ENCODE data around the gene AGK.
A peak's percentile ranks its signal among the peaks of the same experiment; 100 is the strongest.

Gene AGK, protein sequence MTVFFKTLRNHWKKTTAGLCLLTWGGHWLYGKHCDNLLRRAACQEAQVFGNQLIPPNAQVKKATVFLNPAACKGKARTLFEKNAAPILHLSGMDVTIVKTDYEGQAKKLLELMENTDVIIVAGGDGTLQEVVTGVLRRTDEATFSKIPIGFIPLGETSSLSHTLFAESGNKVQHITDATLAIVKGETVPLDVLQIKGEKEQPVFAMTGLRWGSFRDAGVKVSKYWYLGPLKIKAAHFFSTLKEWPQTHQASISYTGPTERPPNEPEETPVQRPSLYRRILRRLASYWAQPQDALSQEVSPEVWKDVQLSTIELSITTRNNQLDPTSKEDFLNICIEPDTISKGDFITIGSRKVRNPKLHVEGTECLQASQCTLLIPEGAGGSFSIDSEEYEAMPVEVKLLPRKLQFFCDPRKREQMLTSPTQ
- long read RNA-seq, transcript AGK-201 (16 exons, 3,849 nt), result major isoform, 36 of 104 reads
- long read RNA-seq, partial matches to known transcripts, result 50 of 104 reads
- long read RNA-seq, other reads (novel, unspliced or antisense), result 15 of 104 reads

DNA sequence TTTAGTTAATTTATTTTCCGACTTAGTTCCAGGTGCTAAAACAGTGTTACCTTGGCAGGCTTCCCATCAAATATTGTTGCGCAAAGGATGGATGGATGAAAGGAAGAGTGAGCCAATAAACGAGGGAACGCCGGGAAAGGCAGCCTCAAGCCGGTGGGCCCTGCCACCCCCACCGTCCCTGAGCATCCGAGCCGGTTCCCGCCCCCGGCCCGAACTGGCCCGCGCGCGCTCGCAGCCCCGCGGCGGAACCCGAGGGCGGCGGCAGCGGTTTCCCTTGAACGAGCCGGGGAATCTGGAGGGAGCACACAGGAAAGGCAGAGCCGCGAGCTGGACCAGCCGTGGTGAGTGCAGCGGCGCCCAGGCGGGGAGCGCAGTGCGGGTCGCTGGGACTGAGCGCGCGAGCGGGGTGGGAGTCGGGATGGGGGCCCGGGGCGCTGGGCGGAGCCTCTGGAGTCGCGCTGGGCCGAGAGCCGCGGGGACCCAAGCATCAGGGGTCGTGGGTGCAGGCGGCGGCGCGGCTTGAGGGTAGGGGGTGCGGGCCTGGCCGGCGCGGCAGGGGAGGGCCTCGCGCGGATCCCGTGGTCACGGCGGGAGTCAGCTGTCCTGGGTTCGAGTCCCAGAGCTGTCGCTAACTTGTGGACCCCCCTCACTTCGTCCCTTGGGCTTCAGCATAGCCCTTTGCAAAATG lies at the start of gene AGK:
TSS of gene AGK (plus strand) at position 317 of the 688 bp plus-strand sequence. CDS start 4,057 bp downstream, outside the sequence.
- no peaks in the 10 kb centered on the region for H3K27me3 ChIP-seq (ENCODE audit: insufficient read depth, poor library complexity, severe bottlenecking)
- DNase-seq (ENCODE audit: low read depth in 1 of 2, low spot score in 1 of 2), result peak; percentile 50 to 67
- H3K4me3 ChIP-seq (replicated peaks; ENCODE audit: insufficient read depth, low read length), result peak within 1 kb of the TSS; percentile 90
- peak; percentile 9; the same call in 1 of the 2 replicates for TF ChIP-seq SPI1 (IDR thresholded peaks at IDR 0.05; ENCODE audit: borderline replicate concordance, low read depth)
- TF ChIP-seq, protein P1, sequence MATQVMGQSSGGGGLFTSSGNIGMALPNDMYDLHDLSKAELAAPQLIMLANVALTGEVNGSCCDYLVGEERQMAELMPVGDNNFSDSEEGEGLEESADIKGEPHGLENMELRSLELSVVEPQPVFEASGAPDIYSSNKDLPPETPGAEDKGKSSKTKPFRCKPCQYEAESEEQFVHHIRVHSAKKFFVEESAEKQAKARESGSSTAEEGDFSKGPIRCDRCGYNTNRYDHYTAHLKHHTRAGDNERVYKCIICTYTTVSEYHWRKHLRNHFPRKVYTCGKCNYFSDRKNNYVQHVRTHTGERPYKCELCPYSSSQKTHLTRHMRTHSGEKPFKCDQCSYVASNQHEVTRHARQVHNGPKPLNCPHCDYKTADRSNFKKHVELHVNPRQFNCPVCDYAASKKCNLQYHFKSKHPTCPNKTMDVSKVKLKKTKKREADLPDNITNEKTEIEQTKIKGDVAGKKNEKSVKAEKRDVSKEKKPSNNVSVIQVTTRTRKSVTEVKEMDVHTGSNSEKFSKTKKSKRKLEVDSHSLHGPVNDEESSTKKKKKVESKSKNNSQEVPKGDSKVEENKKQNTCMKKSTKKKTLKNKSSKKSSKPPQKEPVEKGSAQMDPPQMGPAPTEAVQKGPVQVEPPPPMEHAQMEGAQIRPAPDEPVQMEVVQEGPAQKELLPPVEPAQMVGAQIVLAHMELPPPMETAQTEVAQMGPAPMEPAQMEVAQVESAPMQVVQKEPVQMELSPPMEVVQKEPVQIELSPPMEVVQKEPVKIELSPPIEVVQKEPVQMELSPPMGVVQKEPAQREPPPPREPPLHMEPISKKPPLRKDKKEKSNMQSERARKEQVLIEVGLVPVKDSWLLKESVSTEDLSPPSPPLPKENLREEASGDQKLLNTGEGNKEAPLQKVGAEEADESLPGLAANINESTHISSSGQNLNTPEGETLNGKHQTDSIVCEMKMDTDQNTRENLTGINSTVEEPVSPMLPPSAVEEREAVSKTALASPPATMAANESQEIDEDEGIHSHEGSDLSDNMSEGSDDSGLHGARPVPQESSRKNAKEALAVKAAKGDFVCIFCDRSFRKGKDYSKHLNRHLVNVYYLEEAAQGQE (IDR thresholded peaks at IDR 0.05; ENCODE audit: insufficient replicate concordance, low read depth), result peak; percentile 76
- peak; percentile 93 for TF ChIP-seq GABPA (IDR thresholded peaks at IDR 0.05; ENCODE audit: low read depth)
- TF ChIP-seq POLR2AphosphoS5 (IDR thresholded peaks at IDR 0.05; ENCODE audit: low read depth), result peak; percentile 92
- TF ChIP-seq, protein P2, sequence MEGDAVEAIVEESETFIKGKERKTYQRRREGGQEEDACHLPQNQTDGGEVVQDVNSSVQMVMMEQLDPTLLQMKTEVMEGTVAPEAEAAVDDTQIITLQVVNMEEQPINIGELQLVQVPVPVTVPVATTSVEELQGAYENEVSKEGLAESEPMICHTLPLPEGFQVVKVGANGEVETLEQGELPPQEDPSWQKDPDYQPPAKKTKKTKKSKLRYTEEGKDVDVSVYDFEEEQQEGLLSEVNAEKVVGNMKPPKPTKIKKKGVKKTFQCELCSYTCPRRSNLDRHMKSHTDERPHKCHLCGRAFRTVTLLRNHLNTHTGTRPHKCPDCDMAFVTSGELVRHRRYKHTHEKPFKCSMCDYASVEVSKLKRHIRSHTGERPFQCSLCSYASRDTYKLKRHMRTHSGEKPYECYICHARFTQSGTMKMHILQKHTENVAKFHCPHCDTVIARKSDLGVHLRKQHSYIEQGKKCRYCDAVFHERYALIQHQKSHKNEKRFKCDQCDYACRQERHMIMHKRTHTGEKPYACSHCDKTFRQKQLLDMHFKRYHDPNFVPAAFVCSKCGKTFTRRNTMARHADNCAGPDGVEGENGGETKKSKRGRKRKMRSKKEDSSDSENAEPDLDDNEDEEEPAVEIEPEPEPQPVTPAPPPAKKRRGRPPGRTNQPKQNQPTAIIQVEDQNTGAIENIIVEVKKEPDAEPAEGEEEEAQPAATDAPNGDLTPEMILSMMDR (IDR thresholded peaks at IDR 0.05; ENCODE audit: insufficient read depth, low read length), result no peak
- peak within 1 kb of the TSS; percentile 51 for H3K27ac ChIP-seq (replicated peaks)

DNA sequence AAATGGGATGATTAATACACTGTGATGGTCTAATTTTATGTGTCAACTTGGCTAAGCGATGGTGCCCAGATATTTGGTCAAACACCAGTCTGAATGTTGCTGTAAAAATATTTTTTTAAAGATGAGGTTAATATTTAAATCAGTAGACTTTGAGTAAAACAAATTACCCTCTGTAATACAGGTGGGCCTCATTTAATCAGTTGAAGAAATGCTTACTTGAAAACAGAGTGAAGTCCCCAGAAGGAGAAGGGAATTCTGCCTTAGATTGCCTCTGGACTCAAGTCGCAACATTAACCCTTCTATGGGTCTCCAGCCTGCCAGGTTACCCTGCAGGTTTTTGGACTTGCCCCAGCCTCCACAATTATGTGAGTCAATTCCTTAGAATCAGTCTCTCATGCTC lies 49.8 kb upstream of the AGK start:
- Histone ChIP-seq H3K27me3 (ENCODE audit: insufficient read depth, poor library complexity, severe bottlenecking) (peaks cover 11% of the 10 kb centered on the region), H3K27ac (replicated peaks) (no peak overlapping the region), H3K4me3 (replicated peaks; ENCODE audit: insufficient read depth, low read length) (no peak overlapping the region)
- TF ChIP-seq SPI1 (IDR thresholded peaks at IDR 0.05; ENCODE audit: borderline replicate concordance, low read depth), result no peak
- TF ChIP-seq, protein P2 (IDR thresholded peaks at IDR 0.05; ENCODE audit: insufficient read depth, low read length), result no peak
- TF ChIP-seq, protein P1 (IDR thresholded peaks at IDR 0.05; ENCODE audit: insufficient replicate concordance, low read depth), result no peak
- no peak for TF ChIP-seq POLR2AphosphoS5 (IDR thresholded peaks at IDR 0.05; ENCODE audit: low read depth)
- no peak for TF ChIP-seq GABPA (IDR thresholded peaks at IDR 0.05; ENCODE audit: low read depth)
- DNase-seq (ENCODE audit: low read depth in 1 of 2, low spot score in 1 of 2), result no peak

DNA sequence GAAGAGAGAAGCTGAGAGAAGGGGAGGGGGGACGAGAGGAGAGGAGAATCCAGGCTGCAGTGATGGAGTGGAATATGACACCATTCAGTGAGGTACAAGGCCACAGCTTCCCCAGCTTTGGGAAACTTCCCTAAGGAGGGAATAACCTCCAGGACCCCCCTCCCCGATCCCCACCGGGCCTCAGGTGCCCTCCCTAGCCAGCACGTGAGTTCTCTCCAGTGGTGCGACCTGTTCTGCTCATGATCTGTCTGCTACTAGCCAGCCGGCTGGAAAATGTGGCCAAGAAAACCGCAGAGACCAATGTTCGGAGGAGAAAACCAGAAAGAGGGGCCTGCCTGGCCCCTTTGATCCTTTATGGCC lies 39.9 kb upstream of the AGK start:
- Histone ChIP-seq H3K27ac (replicated peaks) (no peak overlapping the region), H3K27me3 (ENCODE audit: insufficient read depth, poor library complexity, severe bottlenecking) (peaks cover 29% of the 10 kb centered on the region), H3K4me3 (replicated peaks; ENCODE audit: insufficient read depth, low read length) (no peak overlapping the region)
- DNase-seq (ENCODE audit: low read depth in 1 of 2, low spot score in 1 of 2), result no peak
- TF ChIP-seq, protein P1 (IDR thresholded peaks at IDR 0.05; ENCODE audit: insufficient replicate concordance, low read depth), result no peak
- TF ChIP-seq, protein P2 (IDR thresholded peaks at IDR 0.05; ENCODE audit: insufficient read depth, low read length), result no peak
- TF ChIP-seq SPI1 (IDR thresholded peaks at IDR 0.05; ENCODE audit: borderline replicate concordance, low read depth), result no peak
- TF ChIP-seq GABPA (IDR thresholded peaks at IDR 0.05; ENCODE audit: low read depth), result no peak
- no peak for TF ChIP-seq POLR2AphosphoS5 (IDR thresholded peaks at IDR 0.05; ENCODE audit: low read depth)

Measured in HL-60 (cell line).